ENCODE results near the gene MRPL23.

Gene MRPL23

DNA sequence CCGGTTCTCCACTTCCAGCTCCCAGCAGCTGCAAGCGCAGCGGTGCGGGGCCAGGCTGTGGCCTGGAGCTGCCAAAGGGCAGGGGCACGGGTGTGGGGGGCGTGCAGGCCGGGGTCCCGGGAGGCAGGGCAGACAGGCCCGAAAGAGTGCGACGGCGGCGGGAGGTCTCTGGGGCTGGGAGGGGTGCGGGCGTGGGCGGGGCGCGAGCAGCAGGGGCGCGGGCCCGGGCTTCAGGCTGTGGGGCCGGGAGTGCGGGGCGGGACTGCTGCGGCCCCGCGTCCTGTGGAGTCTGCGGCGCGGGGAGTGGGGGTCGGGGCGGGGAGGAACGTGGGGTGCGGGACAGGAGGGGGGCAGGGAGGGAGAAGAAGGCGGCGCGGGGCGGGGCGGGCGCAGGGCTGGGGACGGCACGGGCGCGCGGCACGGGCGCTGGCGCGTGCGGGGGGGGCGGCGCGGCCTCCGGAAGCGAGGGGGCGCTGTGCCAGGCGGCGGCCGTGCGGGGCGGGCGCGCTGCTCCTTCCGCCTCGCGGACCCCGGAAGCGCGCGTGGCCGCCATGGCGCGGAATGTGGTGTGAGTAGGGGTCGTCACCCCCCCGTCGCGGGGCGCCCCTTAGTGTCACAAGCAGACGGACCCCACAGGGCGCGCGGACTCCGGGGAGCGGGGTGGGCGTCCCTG, at the start of gene MRPL23:
TSS of gene MRPL23 (plus strand) at position 521 of the 673 bp plus-strand sequence. CDS start at position 552, 31 bp downstream.
- POLR2A ChIA-PET, result no interaction called here
- CTCF ChIA-PET, result interaction anchor here (0.6 to 3.5 kb wide), 9 partner anchors 15 to 253 kb away, joined by 3 to 22 read pairs (median 7); no protein-coding TSS in a partner anchor
- no peak for DNase-seq (ENCODE audit: extremely low spot score)
- TF ChIP-seq, protein P1, sequence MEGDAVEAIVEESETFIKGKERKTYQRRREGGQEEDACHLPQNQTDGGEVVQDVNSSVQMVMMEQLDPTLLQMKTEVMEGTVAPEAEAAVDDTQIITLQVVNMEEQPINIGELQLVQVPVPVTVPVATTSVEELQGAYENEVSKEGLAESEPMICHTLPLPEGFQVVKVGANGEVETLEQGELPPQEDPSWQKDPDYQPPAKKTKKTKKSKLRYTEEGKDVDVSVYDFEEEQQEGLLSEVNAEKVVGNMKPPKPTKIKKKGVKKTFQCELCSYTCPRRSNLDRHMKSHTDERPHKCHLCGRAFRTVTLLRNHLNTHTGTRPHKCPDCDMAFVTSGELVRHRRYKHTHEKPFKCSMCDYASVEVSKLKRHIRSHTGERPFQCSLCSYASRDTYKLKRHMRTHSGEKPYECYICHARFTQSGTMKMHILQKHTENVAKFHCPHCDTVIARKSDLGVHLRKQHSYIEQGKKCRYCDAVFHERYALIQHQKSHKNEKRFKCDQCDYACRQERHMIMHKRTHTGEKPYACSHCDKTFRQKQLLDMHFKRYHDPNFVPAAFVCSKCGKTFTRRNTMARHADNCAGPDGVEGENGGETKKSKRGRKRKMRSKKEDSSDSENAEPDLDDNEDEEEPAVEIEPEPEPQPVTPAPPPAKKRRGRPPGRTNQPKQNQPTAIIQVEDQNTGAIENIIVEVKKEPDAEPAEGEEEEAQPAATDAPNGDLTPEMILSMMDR (IDR thresholded peaks at IDR 0.05; ENCODE audit: control extremely low read depth, extremely low read depth, low read depth, missing control alignments), result no peak

DNA sequence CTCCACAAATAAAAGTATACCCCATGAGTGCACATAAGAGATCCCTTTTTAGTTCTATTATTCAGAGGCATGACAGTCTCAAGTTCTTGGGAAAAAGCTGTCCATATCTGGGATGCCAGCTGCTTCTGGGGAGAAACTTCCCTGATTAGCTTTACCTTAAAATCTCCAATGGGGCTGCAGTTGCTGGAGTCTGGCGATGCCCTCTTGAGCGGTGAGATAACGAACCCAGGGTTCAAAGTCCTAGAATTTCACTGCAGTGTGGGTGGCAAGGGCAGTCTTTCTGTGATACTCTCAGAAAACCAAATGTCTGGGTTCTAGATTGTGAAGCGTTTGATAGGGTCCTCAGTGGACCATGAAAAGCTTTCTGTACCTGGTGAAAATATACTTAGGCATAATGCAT, 48.0 kb upstream of the MRPL23 start:
- POLR2A ChIA-PET, result no interaction called here
- DNase-seq (ENCODE audit: extremely low spot score), result no peak
- TF ChIP-seq, protein P1 (IDR thresholded peaks at IDR 0.05; ENCODE audit: control extremely low read depth, extremely low read depth, low read depth, missing control alignments), result no peak
- CTCF ChIA-PET, result interaction anchor here (1.1 to 4.8 kb wide), 8 partner anchors 8 to 252 kb away, joined by 3 to 34 read pairs (median 9); no protein-coding TSS in a partner anchor

DNA sequence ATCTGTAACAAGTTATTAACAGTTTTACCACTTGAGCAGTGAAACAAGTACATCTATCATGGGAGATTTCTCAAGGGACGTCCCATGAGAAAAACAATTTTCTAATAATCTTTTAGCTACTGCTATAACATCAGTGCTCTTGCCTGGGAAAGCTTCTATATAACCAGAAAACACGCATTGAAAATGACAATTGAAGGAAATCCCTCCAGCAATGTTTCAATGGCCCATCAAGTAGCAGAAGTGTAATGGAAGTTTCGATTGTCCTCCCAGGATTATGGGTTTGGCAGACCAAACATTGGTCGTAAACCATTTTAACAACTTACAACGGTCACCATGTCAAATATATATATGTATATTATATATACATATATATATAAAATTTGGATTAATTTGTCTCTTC, 47.4 kb upstream of the MRPL23 start:
- CTCF ChIA-PET, result interaction anchor here (1.3 to 4.8 kb wide), 6 partner anchors 7 to 252 kb away, joined by 3 to 34 read pairs (median 12); no protein-coding TSS in a partner anchor
- TF ChIP-seq, protein P1 (IDR thresholded peaks at IDR 0.05; ENCODE audit: control extremely low read depth, extremely low read depth, low read depth, missing control alignments), result no peak

DNA sequence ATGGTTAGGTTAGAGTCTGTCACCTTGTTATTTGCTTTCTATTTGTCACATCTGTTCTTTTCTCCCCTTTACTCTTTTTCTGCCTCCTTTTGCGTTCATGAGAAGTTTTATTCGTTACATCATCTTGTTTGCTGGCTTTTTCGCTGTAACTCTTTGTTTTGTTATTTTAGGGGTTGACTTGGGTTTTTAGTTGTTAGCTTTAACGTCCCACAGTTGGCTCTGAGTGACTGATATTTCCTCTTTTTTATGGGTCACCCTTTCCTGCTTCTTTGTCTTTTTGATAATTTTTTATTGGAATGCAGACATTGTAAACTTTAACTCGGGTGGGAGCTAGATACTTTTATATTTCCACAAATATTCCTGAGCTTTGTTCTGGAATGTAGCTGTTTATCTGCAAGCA, 41.0 kb upstream of the MRPL23 start:
- CTCF ChIA-PET, result interaction anchor here (1.0 to 5.2 kb wide), 5 partner anchors 9 to 42 kb away, joined by 3 to 34 read pairs (median 11); no protein-coding TSS in a partner anchor
- TF ChIP-seq, protein P1 (IDR thresholded peaks at IDR 0.05; ENCODE audit: control extremely low read depth, extremely low read depth, low read depth, missing control alignments), result no peak

More for the DNA sequence above, 47.4 kb upstream of the MRPL23 start:
- POLR2A ChIA-PET, result no interaction called here
- DNase-seq (ENCODE audit: extremely low spot score), result no peak

DNA sequence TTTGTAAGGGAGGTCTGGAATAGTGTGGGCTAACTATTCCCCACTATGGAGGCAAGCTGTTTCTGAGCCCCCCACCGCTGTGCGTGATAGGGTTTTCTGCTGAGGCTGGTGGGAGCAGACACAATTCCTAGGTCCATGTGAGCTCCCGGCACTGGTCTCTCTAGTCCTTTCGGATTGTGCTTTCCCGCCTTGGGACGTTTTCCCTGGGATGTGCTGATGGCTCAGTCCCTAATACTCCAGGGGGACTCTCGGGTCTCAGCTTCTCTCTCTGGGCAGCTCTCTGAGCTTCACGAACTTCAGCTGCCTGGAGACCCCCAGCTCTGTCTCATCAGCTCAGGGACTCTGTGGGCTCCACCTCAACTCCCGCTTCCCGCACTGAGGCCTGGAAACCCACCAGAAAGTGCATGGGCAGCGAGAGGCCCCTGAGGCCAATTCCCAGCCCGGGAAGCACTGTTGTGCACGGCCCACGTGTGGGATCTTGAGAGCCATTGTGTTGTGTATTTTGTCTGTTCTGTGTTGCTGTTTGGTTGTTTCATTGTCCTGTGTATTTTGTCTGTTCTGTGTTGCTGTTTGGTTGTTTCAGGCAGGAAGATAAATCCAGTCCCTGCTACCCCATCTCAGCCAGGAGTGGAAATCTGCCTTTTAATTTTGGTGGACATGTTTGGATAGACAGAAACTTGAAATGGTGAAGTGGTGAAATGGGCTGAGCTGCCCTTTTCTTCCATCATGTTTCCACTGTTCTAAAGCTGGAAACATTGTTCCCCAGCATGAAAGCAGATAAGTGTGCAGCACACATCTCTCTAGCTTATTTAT, 40.3 kb upstream of the MRPL23 start:
- POLR2A ChIA-PET, result interaction anchor here (0.9 kb wide), 1 partner anchor 29 kb away, joined by 3 read pairs; no protein-coding TSS in a partner anchor
- no peak for DNase-seq (ENCODE audit: extremely low spot score)
- TF ChIP-seq, protein P1 (IDR thresholded peaks at IDR 0.05; ENCODE audit: control extremely low read depth, extremely low read depth, low read depth, missing control alignments), result no peak
- CTCF ChIA-PET, result interaction anchor here (1.0 to 5.2 kb wide), 6 partner anchors 10 to 41 kb away, joined by 3 to 34 read pairs (median 10); no protein-coding TSS in a partner anchor

More for the DNA sequence above, 41.0 kb upstream of the MRPL23 start:
- POLR2A ChIA-PET, result interaction anchor here (0.9 kb wide), 1 partner anchor 30 kb away, joined by 3 read pairs; no protein-coding TSS in a partner anchor
- DNase-seq (ENCODE audit: extremely low spot score), result no peak

DNA sequence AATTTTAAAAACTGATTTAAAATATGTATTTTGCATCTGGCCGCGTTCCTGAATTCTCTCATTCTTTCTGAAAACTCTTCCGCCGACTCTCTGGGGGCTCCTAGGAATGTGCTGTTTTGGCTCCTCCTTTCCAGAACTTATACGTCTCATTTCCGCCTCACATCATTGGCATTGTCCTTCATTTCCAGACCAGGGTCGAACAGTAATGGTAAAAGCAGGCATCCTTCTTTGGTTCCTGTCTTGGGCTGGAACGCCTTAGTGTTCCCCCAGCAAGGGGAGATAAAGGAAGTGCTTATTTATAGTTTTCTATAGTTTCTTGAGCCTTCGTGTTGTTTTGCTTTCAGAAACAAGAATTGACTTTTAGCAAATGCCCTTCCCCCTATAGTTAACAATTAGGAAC, 38.5 kb upstream of the MRPL23 start:
- no peak for DNase-seq (ENCODE audit: extremely low spot score)
- CTCF ChIA-PET, result interaction anchor here (0.8 to 5.2 kb wide), 3 partner anchors 11 to 93 kb away, joined by 3 to 34 read pairs (median 8); no protein-coding TSS in a partner anchor
- POLR2A ChIA-PET, result no interaction called here
- TF ChIP-seq, protein P1 (IDR thresholded peaks at IDR 0.05; ENCODE audit: control extremely low read depth, extremely low read depth, low read depth, missing control alignments), result peak; percentile 4
